ENCODE measurements around the gene SF3B5.
"Not testable (repeated sequence)": the region's sequence is repeated elsewhere in the genome, so short reads cannot be mapped to it uniquely, and the experiment has no call there.

SF3B5 gene

DNA sequence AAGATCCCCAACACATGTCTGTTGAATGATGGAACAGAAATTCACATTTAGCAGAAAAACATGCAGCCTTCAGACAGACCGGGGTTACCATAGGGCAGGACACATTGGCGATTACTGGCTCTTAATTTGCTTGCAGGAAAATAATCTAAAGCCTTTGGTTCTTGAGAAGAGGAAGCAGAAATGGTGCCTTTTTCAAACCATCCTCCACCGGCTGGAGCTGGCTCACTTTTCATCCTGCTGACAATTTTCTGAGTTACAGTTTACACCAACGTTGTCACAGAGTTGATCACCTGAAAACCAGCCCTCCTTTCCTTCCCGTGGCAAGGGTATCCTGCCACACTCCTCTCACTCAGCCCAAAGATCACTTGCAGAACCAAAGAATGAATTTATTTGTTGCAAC, 32.6 kb downstream of the SF3B5 start:
- DNase-seq = no peak

DNA sequence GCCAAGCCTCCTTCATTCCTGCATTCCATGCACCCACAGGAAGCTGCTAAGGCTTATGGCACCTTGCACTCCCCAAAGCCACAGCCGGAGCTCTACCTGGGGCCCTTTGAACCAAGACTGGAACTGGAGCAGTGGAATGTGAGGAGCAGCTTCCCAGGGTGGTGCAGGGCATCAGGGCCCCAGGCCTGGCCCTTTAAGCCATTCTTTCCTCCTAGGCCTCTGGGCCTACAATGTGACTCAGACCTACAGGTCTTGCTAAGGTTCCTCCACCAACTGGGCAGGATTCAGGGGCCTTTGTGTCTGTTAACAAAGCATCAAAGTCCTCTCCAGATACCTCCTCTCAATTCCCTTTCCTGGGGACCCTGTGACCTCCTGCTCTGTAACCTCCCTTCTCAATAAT, 36.2 kb downstream of the SF3B5 start:
- DNase-seq = no peak

- no peak for DNase-seq
Observed at GRCh38 chr6:144055121-144055931, 40.0 kb downstream of the SF3B5 start.

GRCh38 chr6:144053601-144054000, 41.8 kb downstream of the SF3B5 start:
- no peak for DNase-seq

GRCh38 chr6:144052488-144052887, 42.9 kb downstream of the SF3B5 start:
- no peak for DNase-seq

DNA sequence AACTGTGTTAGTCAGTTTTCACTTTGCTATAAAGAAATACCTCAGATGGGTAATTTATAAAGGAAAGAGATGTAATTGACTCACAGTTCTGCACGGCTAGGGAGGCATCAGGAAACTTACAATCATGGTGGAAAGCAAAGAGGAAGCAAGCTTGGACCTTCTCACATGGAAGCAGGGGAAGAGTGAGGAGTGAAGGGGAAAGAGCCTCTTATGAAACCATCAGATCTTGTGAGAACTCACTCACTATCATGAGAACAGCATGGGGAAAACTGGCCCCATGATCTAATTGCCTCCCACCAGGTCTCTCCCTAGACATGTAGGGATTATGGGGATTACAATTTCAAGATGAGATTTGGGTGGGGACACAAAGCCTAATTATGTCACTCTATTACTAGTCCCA, 46.0 kb downstream of the SF3B5 start:
- no peak for DNase-seq

- DNase-seq = no peak
Observed at GRCh38 chr6:144047688-144048087, 47.7 kb downstream of the SF3B5 start.

DNA sequence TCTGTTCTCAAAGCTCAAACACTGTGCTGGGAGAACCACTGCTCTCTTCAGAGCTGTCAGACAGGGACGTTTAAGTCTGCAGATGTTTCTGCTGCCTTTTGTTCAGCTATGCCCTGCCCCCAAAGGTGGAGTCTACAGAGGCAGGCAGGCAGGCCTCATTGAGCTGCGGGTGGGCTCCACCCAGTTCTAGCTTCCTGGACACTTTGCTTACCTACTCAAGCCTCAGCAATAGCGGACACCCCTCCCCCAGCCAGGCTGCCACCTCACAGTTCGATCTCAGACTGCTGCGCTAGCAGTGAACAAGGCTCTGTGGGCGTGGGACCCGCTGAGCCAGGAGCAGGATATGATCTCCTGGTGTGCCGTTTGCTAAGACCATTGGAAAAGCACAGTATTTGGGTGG, 48.7 kb downstream of the SF3B5 start:
- DNase-seq = not testable (repeated sequence)

DNA sequence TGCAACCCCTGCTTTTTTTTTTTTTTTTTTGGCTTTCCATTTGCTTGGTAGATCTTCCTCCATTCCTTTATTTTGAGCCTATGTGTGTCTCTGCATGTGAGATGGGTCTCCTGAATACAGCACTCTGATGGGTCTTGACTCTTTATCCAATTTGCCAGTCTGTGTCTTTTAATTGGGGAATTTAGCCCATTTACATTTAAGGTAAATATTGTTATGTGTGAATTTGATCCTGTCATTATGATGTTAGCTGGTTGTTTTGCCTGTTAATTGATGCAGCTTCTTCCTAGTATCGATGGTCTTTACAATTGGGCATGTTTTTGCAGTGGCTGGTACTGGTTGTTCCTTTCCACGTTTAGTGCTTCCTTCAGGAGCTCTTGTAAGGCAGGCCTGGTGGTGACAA, 50.4 kb downstream of the SF3B5 start:
- not testable (repeated sequence) for DNase-seq
